ENCODE results near the gene GPC6.

DNA sequence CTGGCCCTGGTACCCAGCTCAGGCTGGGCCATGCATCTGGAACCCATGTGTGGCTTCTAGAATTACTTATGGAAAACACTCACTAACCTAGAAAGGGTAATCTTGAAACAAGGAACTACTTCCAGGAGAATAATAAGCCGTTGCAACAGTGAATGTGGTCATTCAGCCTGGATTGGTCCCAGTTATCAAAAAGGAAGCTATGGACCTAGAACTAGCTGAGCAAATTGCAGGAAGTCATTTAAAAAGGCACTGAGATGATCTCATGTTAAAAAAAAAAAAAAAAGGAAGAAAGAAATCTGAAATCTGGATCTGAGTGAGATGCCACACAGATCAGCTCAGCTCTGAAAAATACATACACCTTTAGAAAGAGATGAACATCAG, 1193.3 kb downstream of the GPC6 start:
- TF ChIP-seq CTCF (IDR thresholded peaks at IDR 0.05) (no peak), POLR2AphosphoS5 (IDR thresholded peaks at IDR 0.05) (no peak)
